K562 treated with DMSO at 1 percent for 48 hours (cell line): ENCODE measurements around the gene SPATA6L. TPM values are rescaled to one million over a fixed set of nuclear protein-coding genes. Genes with fewer than 3 reads are reported as not detected.

ENCODE experiments used
- total RNA-seq: library from RNA; unstranded; fragments of 300-600 nt; gene quantifications from 2 replicates; pipeline ENCODE4 v1.2.3, GENCODE V29; 2022; ENCODE audit warnings: low replicate concordance; ENCODE audit errors: extremely low read depth

The SPATA6L gene, protein sequence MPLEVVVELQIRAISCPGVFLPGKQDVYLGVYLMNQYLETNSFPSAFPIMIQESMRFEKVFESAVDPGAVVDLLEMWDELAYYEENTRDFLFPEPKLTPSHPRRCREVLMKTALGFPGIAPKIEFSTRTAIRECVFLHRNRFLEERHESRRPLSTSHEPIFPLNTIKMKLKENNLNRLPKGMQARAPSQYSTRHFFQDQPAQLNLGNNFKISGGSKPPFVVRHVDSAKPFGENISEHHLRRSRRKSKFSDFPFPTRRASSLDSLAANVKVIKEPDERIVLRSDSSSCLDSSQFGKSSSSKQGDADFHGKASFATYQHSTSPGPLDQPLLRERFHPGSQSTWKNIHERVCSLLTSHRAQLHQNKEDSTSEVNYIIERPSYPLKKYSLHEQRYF
- total RNA-seq, result not detected in 2 replicates

DNA sequence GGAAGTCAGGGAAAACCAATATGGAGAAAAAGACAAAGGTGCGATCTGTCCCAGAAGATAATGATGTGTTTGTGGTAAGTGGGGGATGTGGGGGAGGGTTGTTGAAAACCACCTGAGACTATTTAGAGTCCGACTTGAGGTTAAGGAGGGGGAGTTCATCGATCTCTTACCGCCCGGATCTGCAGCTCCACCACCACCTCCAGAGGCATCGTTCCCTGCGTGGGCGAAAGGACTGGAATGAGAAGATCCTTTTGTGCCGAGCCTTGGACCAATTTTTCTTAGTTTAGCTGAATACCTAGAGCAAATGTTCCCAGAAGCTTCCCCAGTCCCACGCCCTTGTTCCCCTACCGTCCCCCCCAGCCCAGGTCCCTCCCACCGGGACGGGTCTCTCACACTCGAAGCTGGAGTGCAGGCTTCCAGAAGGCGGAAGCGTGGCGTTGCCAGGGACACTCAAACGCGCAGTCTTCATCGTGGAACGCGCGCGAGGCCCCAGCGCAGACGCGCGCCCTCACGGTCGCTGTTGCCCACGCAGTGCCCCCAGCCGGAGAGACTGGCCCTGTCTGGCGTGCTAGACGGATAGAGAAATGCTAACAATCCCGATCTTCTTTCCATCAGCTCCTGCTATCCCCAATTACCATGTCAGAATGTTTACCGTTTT is at the start of gene SPATA6L:
Gene SPATA6L (minus strand): TSS at position 439 of the 658 bp plus-strand sequence. CDS start 230 bp downstream, at position 209.

DNA sequence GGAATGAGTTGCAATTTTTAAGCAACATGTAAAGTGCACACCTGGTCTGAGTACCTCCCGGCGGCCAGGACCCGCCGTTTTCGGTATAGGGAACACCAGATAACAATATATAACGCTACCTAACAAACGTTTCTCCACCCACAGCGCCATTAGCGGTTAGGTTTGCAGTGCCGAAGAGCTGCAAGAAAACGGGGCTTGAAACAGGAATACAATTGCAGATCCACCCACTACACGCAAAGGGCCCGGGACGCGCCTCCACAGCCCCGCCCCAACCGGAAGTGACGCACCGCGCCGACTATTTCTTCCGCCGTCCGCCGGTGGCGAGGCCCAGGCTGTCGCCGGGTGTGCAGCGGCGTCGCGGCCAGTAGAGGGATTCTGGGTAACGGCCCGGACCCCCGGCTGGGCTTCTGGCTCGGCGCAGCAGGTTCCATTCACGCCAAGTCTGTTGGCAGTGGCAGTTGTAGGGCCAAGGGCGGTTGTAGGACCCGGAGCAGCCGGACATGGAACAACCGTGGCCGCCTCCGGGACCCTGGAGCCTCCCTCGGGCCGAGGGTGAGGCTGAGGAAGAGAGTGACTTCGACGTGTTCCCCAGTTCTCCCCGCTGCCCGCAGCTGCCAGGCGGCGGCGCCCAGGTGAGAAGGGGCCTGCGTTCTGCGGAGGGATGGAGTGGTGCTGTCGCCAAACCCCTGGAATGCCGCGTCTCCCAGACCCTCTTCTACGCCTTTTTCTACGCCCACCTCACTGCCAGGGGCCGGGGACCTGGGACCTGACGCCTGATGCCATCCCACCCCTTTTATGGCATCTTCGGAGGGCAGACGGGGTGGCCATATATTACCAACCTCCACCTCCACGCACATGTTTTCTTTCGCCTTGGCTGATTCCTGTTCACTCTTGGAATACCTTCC is 13.2 kb upstream of the SPATA6L start, which contains the start of gene CDC37L1:
Gene CDC37L1 (plus strand): TSS at position 302 of the 905 bp plus-strand sequence. CDS start 199 bp downstream, at position 501.

DNA sequence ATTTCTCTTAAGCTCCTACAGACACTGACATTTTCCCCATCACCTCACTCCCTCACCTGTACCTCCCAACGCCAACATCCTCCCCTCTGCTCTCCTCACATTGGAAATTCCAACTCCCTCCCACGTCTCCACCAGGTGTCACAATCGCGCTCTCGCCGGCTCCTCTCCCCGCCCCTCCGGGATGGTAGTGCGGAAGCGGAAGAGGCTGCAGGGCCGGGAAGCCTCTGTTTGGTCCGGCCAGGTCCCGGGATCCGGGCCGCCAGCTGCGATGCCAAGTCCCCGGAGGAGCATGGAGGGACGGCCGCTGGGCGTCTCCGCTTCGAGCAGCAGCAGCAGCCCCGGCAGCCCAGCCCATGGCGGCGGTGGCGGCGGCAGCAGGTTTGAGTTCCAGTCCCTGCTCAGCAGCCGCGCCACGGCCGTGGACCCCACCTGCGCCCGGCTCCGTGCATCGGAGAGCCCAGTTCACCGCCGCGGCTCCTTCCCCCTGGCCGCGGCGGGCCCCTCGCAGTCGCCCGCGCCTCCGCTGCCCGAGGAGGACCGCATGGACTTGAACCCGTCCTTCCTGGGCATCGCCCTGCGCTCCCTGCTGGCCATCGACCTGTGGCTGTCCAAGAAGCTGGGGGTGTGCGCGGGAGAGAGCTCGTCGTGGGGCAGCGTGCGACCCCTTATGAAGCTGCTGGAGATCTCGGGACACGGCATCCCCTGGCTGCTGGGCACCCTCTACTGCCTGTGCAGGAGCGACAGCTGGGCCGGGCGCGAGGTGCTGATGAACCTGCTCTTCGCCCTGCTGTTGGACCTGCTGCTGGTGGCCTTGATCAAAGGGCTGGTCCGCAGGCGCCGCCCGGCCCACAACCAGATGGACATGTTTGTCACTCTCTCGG is 3.9 kb downstream of the SPATA6L start, which contains the start of gene PLPP6:
Gene PLPP6 (plus strand): TSS at position 187 of the 881 bp plus-strand sequence. CDS start 82 bp downstream, at position 269.

Other genes starting within 250 kb of the SPATA6L start
- not detected in 2 replicates for gene SLC1A1, start 176.0 kb downstream of the SPATA6L start, total RNA-seq
- gene PLPP6, start 4.2 kb downstream of the SPATA6L start, total RNA-seq, result not detected in 2 replicates
- gene CDC37L1, start 13.1 kb upstream of the SPATA6L start, total RNA-seq, result not detected in 2 replicates
- not detected in 2 replicates for gene AK3, start 74.7 kb upstream of the SPATA6L start, total RNA-seq
- not detected in 2 replicates for gene RCL1, start 126.5 kb upstream of the SPATA6L start, total RNA-seq